ENCODE measurements around the gene CAMKK2. TPM values are rescaled to one million over a fixed set of nuclear protein-coding genes. Genes with fewer than 3 reads are reported as not detected.
"Not testable (repeated sequence)": the region's sequence is repeated elsewhere in the genome, so short reads cannot be mapped to it uniquely, and the experiment has no call there.

Gene CAMKK2
- total RNA-seq, 8 experiments from 2014 or later = 14.0 to 23.8 (median 18.3) TPM

GRCh38 chr12:121267822-121268221 lies 28.7 kb downstream of the CAMKK2 start:
- ATAC-seq (replicated peaks in 6 of 8) = no peak
- Histone ChIP-seq H3K27ac (no peak overlapping the region), H3K4me1 (replicated peaks in 1 of 2) (no peaks in the 10 kb centered on the region), H3K4me3 (no peak overlapping the region)
- 50 to 100% (median 92%) methylated on average over 1 of the region's 1 CpG; no CpG with 5 or more reads in 6 of the 10 experiments for WGBS, 10 experiments
- in situ Hi-C loops (cut with MboI; ENCODE audit: low pct_unique_long_range_greater_than_20kb in 2 of 9, low sequenced_read_pairs in 9 of 9, unreplicated experiment in 9 of 9) = no loop called here

DNA sequence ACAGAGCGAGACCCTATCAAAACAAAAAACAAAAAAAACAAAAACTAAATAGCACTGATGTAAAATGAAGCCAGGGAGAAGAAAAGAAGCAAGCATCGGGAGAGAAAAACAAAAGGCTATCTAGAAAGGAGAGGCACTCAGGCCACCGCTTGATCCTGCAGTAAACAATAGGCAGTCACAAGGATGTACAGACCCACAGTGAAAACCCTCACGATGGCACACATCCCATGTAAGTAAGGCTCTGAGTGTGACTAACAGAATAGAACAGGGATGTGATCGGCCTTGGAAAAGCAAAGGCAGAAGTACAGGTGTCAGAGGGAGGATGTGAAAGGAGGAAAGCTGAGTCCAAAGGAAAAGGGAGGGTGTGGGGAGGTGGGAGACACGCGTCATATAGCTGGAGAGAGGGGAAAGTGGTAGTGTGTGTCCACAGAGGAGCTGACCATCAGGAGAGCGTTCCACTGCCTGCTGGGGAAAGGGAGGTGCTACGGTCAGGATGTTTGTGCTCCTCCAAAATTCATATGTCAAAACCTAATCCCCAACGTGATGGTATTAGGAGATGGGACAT lies 31.5 kb downstream of the CAMKK2 start:
- in situ Hi-C loops (cut with MboI; ENCODE audit: low pct_unique_long_range_greater_than_20kb in 2 of 9, low sequenced_read_pairs in 9 of 9, unreplicated experiment in 9 of 9) = no loop called here
- H3K27ac ChIP-seq = no peak overlapping the region
- ATAC-seq (replicated peaks in 6 of 8) = no peak

GRCh38 chr12:121264135-121264534 lies 32.4 kb downstream of the CAMKK2 start:
- Histone ChIP-seq H3K27ac (no peak overlapping the region), H3K4me3 (no peak overlapping the region), H3K4me1 (replicated peaks in 1 of 2) (no peaks in the 10 kb centered on the region)
- ATAC-seq (replicated peaks in 6 of 8) = no peak
- in situ Hi-C loops (cut with MboI; ENCODE audit: low pct_unique_long_range_greater_than_20kb in 2 of 9, low sequenced_read_pairs in 9 of 9, unreplicated experiment in 9 of 9) = no loop called here
- 81 to 100% (median 100%) methylated on average over 1 to 5 of the region's 8 CpGs; no CpG with 5 or more reads in 4 of the 10 experiments for WGBS, 10 experiments

More for the DNA sequence above, 31.5 kb downstream of the CAMKK2 start:
- no peaks in the 10 kb centered on the region for H3K4me1 ChIP-seq (replicated peaks in 1 of 2)
- WGBS, 10 experiments = 71 to 100% (median 80%) methylated on average over 1 to 10 of the region's 10 CpGs; no CpG with 5 or more reads in 1 of the 10 experiments
- H3K4me3 ChIP-seq = no peak overlapping the region

DNA sequence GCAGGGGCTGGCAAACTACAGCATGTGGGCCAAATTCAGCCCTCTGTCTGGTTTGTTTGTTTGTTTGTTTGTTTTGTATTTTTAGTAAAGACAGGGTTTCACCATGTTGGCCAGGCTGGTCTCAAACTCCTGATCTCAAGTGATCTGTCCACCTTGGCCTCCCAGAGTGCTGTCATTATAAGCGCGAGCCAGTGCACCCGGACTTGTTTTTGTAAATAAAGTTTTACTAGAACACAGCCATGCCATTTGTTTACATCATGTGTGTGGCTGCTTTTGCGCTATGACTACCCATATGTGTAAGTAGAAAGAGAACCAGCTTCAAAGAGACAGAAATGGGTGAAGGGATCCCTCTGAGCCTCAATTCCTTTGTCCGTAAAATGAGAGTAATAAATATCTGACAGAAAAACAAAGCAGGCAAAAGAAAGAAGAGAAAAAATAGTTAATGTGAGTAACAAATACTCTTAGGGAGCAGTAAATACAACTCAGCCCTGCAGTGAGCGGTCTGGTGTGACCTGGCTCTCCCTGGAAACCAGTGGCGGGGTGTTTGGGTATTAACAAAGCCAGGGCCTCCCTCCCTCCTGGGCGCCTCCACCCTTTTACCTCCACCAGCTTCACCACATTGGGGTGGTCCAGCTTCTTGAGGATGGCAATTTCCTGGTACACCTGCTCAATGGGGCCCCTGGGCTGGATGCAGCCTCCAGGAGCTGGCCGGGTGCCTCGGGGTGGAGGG lies 33.1 kb downstream of the CAMKK2 start:
- no peak overlapping the region for H3K27ac ChIP-seq
- in situ Hi-C loops (cut with MboI; ENCODE audit: low pct_unique_long_range_greater_than_20kb in 2 of 9, low sequenced_read_pairs in 9 of 9, unreplicated experiment in 9 of 9) = no loop called here
- 80 to 96% (median 96%) methylated on average over 2 to 9 of the region's 10 CpGs; no CpG with 5 or more reads in 1 of the 10 experiments for WGBS, 10 experiments
- no peaks in the 10 kb centered on the region for H3K4me1 ChIP-seq (replicated peaks in 1 of 2)
- H3K4me3 ChIP-seq = no peak overlapping the region
- peak in 5 of 8 experiments; percentile 22 to 91 (median 43) for ATAC-seq (replicated peaks in 6 of 8)

DNA sequence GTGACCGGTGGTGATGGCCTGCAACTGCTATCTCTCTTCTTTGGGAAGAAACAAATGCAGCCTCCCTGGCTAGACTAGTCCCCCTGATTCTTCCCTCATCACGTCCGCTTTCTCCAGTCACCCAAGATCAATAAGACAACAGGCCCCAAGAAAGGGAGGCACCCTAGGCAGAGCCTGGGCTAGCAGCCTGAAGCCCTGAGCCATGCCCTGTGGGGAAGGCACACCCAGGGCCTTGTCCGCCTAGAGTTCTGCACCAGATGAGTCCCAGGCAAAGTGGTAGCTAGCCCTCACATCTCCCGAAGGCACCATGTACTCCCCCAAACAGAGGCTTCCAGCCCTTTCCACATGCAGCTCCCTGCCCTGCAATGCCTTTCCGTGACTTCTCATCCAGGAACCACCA lies 35.1 kb downstream of the CAMKK2 start:
- in situ Hi-C loops (cut with MboI; ENCODE audit: low pct_unique_long_range_greater_than_20kb in 2 of 9, low sequenced_read_pairs in 9 of 9, unreplicated experiment in 9 of 9) = no loop called here
- Histone ChIP-seq H3K4me1 (replicated peaks in 1 of 2) (no peaks in the 10 kb centered on the region), H3K4me3 (no peak overlapping the region), H3K27ac (no peak overlapping the region)
- peak in 2 of 8 experiments; percentile 21 to 55 for ATAC-seq (replicated peaks in 6 of 8)
- WGBS, 10 experiments = 93 to 100% (median 100%) methylated on average over 1 to 4 of the region's 6 CpGs; no CpG with 5 or more reads in 5 of the 10 experiments

- no peak overlapping the region for H3K27ac ChIP-seq
- 94 to 100% (median 100%) methylated on average over 1 to 6 of the region's 7 CpGs; no CpG with 5 or more reads in 3 of the 10 experiments for WGBS, 10 experiments
- in situ Hi-C loops (cut with MboI; ENCODE audit: low pct_unique_long_range_greater_than_20kb in 2 of 9, low sequenced_read_pairs in 9 of 9, unreplicated experiment in 9 of 9) = no loop called here
- no peak for ATAC-seq (replicated peaks in 6 of 8)
- no peak overlapping the region for H3K4me3 ChIP-seq
- H3K4me1 ChIP-seq (replicated peaks in 1 of 2) = no peaks in the 10 kb centered on the region
Measured at GRCh38 chr12:121260091-121260490, 36.4 kb downstream of the CAMKK2 start.

DNA sequence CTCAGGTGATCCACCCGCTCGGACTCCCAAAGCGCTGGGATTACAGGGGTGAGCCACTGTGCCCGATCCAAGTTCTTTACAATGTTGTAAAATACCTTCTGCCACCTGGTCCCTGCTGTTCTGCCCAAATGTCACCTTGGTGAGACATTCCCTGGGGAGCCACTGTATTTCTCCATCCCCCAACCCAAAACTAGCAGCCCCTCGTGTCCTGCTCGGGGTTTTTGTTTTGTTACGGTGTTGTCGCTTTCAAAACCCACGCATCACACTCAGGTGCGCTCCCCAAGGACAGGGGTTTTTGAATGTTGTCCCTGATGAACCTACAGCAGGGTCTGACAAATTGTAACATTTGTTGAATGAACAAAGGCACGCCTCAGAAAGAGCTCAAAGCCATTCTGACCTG lies 37.4 kb downstream of the CAMKK2 start:
- in situ Hi-C loops (cut with MboI; ENCODE audit: low pct_unique_long_range_greater_than_20kb in 2 of 9, low sequenced_read_pairs in 9 of 9, unreplicated experiment in 9 of 9) = no loop called here
- no peak overlapping the region for H3K27ac ChIP-seq
- no peak for ATAC-seq (replicated peaks in 6 of 8)
- H3K4me1 ChIP-seq (replicated peaks in 1 of 2) = no peaks in the 10 kb centered on the region
- 90 to 100% (median 100%) methylated on average over 1 to 11 of the region's 11 CpGs; no CpG with 5 or more reads in 1 of the 10 experiments for WGBS, 10 experiments
- no peak overlapping the region for H3K4me3 ChIP-seq

DNA sequence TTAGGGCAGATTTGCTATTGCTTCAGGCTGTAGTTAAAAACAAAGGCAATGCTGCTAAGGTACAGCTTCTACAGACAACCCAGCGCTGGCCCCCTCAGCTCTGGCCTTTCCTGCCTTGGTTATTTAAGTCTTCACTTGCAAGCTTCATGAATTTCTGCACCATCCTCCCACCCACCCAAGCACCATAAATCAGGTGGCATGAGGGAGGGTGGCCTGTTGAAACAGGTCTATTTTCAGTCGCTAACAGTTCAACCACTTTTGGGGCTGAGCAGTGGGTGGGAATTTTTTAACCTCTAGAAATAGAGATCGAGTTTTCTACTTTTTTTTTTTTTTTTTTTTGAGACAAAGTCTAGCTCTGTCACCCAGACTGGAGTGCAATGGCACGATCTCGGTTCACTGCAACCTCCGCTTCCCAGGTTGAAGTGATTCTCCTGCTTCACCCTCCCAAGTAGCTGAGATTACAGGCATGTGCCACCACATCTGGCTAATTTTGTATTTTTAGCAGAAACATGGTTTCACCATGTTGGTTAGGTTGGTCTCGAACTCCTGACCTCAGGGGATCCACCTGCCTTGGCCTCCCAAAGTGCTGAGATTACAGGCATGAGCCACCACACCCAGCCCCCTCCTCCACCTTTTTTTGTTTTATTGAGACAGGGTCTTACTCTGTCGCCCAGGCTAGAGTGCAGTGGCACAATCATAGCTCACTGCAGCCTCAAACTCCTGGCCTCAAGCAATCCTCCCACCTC lies 38.6 kb downstream of the CAMKK2 start:
- H3K4me1 ChIP-seq (replicated peaks in 1 of 2); H3K27ac ChIP-seq; H3K4me3 ChIP-seq; ATAC-seq (replicated peaks in 6 of 8); in situ Hi-C loops (cut with MboI; ENCODE audit: low pct_unique_long_range_greater_than_20kb in 2 of 9, low sequenced_read_pairs in 9 of 9, unreplicated experiment in 9 of 9): not testable (repeated sequence)
- 80 to 100% (median 95%) methylated on average over 1 to 6 of the region's 8 CpGs; no CpG with 5 or more reads in 2 of the 10 experiments for WGBS, 10 experiments

GRCh38 chr12:121255433-121255832 lies 41.1 kb downstream of the CAMKK2 start:
- ATAC-seq (replicated peaks in 6 of 8) = no peak
- H3K27ac ChIP-seq = no peak overlapping the region
- WGBS, 10 experiments = 70 to 89% (median 86%) methylated on average over 1 to 7 of the region's 9 CpGs; no CpG with 5 or more reads in 6 of the 10 experiments

DNA sequence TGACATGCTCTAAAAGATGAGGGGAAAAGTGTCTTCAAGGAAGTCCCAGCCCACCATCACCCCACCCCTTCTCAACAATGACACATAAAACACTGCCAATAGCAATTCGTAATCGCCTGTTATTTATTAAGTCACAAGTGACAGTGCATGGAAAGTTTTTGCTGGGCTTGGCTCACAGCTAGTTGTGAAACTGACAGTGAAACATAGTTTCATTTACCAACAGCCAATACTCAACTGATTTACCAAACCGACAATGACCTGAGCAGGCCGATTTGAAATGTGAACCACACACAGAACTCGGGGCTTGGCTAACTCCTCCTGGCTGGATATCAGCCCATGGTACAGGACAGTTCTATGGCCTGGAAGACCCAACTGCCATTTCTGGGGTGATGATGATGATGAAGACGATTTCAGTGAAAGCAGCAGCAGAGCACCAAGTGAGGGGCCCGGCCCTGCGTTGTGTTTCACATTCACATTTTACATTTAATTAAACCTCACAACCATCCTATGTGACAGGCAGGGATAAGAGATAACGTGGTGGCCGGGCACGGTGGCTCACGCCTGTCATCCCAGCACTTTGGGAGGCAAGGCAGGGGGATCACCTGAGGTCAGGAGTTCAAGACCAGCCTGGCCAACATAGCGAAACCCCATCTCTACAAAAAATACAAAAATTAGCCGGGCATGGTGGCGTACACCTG lies 42.7 kb downstream of the CAMKK2 start:
- H3K27ac ChIP-seq = no peak overlapping the region
- no peak for ATAC-seq (replicated peaks in 6 of 8)
- no peaks in the 10 kb centered on the region for H3K4me1 ChIP-seq (replicated peaks in 1 of 2)
- in situ Hi-C loops (cut with MboI; ENCODE audit: low pct_unique_long_range_greater_than_20kb in 2 of 9, low sequenced_read_pairs in 9 of 9, unreplicated experiment in 9 of 9) = no loop called here
- 83 to 100% (median 97%) methylated on average over 1 to 10 of the region's 15 CpGs; no CpG with 5 or more reads in 1 of the 10 experiments for WGBS, 10 experiments
- H3K4me3 ChIP-seq = no peak overlapping the region

More at GRCh38 chr12:121255433-121255832, 41.1 kb downstream of the CAMKK2 start:
- in situ Hi-C loops (cut with MboI; ENCODE audit: low pct_unique_long_range_greater_than_20kb in 2 of 9, low sequenced_read_pairs in 9 of 9, unreplicated experiment in 9 of 9) = no loop called here
- no peak overlapping the region for H3K4me3 ChIP-seq
- no peaks in the 10 kb centered on the region for H3K4me1 ChIP-seq (replicated peaks in 1 of 2)

- 80 to 100% (median 93%) methylated on average over 1 to 6 of the region's 9 CpGs; no CpG with 5 or more reads in 3 of the 10 experiments for WGBS, 10 experiments
- H3K27ac ChIP-seq = no peak overlapping the region
- ATAC-seq (replicated peaks in 6 of 8) = peak in 2 of 8 experiments; percentile 12 to 53
- in situ Hi-C loops (cut with MboI; ENCODE audit: low pct_unique_long_range_greater_than_20kb in 2 of 9, low sequenced_read_pairs in 9 of 9, unreplicated experiment in 9 of 9) = no loop called here
- H3K4me3 ChIP-seq = no peak overlapping the region
- no peaks in the 10 kb centered on the region for H3K4me1 ChIP-seq (replicated peaks in 1 of 2)
Measured at GRCh38 chr12:121252712-121253345, 43.7 kb downstream of the CAMKK2 start.

- no peaks in the 10 kb centered on the region for H3K4me1 ChIP-seq (replicated peaks in 1 of 2)
- in situ Hi-C loops (cut with MboI; ENCODE audit: low pct_unique_long_range_greater_than_20kb in 2 of 9, low sequenced_read_pairs in 9 of 9, unreplicated experiment in 9 of 9) = no loop called here
- 0 to 100% (median 80%) methylated on average over 1 to 2 of the region's 2 CpGs; no CpG with 5 or more reads in 3 of the 10 experiments for WGBS, 10 experiments
- H3K27ac ChIP-seq = no peak overlapping the region
- H3K4me3 ChIP-seq = no peak overlapping the region
- no peak for ATAC-seq (replicated peaks in 6 of 8)
Measured at GRCh38 chr12:121251838-121252237, 44.7 kb downstream of the CAMKK2 start.
